Neural crest cell (in vitro differentiated cells): ENCODE results near the gene LPIN2. TPM values are rescaled to one million over a fixed set of nuclear protein-coding genes. Genes with fewer than 3 reads are reported as not detected.
A peak's percentile ranks its signal among the peaks of the same experiment; 100 is the strongest.

Experiments used
- DNase-seq: peaks from one replicate; pipeline ENCODE4 v3.0.0; 2021; ENCODE audit warnings: low read depth, mixed read lengths, low spot score
- H3K27ac Mint-ChIP-seq: one replicate; pipeline ENCODE4 v1.8.0; 2021; ENCODE audit warnings: mild to moderate bottlenecking, mixed read lengths; ENCODE audit not compliant: unreplicated experiment
- H3K27me3 Mint-ChIP-seq: 2 replicates; pipeline ENCODE4 v1.8.0; 2021; ENCODE audit warnings: low read depth, mild to moderate bottlenecking, mixed read lengths
- H3K36me3 Mint-ChIP-seq: 2 replicates; pipeline ENCODE4 v1.8.0; 2021; ENCODE audit warnings: low read depth, mild to moderate bottlenecking, mixed read lengths
- H3K4me1 Mint-ChIP-seq: 2 replicates; pipeline ENCODE4 v1.8.0; 2021; ENCODE audit warnings: mixed read lengths
- H3K4me3 Mint-ChIP-seq: one replicate; pipeline ENCODE4 v1.8.0; 2021; ENCODE audit warnings: mild to moderate bottlenecking, mixed read lengths
- H3K9me3 Mint-ChIP-seq: 2 replicates; pipeline ENCODE4 v1.8.0; 2021; ENCODE audit warnings: mixed read lengths
- total RNA-seq: library from RNA; stranded (reverse); gene quantifications from 2 replicates; pipeline ENCODE4 v1.2.1, GENCODE V29; 2021
- TF ChIP-seq, protein P1 (sequence below): fragments of 200-600 bp; sonication (generic); conservative IDR thresholded peaks from 2 replicates; pipeline ENCODE4 v1.5.0; 2021; ENCODE audit warnings: antibody characterized with exemption, mild to moderate bottlenecking

Gene LPIN2
- total RNA-seq, 1 donor from 2014 or later: 22.6 TPM

DNA sequence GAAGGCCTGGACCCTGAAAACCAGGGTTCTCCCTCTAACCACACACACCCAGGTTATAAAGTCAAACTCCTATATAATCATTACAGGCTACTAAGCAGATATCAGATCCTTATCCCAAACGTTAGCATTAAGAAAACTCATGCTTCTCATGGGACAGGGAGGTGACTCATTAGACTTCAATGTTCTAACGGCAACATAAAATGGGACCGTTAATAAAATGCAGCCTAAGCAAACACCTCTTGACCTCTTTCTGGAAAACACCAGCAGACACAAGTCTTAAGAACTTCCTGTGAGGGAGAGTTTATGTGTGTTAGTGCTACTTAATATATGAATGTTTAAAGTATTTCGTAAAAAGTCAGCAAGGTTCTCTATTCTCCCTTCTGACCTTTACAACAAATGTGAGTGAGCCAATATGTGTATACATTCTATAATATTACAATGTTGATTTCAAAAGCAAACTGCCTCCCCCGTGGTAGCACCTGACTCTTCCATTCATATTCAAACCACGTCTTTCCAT, 31.7 kb downstream of the LPIN2 start:
- Mint-ChIP-seq H3K36me3 (peaks cover 10% of the 10 kb centered on the region), H3K27me3 (no peaks in the 10 kb centered on the region), H3K4me1 (peaks cover 24% of the 10 kb centered on the region), H3K9me3 (no peaks in the 10 kb centered on the region), H3K27ac (no peak overlapping the region), H3K4me3 (no peak overlapping the region)
- no peak for DNase-seq
- TF ChIP-seq, protein P1, sequence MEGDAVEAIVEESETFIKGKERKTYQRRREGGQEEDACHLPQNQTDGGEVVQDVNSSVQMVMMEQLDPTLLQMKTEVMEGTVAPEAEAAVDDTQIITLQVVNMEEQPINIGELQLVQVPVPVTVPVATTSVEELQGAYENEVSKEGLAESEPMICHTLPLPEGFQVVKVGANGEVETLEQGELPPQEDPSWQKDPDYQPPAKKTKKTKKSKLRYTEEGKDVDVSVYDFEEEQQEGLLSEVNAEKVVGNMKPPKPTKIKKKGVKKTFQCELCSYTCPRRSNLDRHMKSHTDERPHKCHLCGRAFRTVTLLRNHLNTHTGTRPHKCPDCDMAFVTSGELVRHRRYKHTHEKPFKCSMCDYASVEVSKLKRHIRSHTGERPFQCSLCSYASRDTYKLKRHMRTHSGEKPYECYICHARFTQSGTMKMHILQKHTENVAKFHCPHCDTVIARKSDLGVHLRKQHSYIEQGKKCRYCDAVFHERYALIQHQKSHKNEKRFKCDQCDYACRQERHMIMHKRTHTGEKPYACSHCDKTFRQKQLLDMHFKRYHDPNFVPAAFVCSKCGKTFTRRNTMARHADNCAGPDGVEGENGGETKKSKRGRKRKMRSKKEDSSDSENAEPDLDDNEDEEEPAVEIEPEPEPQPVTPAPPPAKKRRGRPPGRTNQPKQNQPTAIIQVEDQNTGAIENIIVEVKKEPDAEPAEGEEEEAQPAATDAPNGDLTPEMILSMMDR: no peak

DNA sequence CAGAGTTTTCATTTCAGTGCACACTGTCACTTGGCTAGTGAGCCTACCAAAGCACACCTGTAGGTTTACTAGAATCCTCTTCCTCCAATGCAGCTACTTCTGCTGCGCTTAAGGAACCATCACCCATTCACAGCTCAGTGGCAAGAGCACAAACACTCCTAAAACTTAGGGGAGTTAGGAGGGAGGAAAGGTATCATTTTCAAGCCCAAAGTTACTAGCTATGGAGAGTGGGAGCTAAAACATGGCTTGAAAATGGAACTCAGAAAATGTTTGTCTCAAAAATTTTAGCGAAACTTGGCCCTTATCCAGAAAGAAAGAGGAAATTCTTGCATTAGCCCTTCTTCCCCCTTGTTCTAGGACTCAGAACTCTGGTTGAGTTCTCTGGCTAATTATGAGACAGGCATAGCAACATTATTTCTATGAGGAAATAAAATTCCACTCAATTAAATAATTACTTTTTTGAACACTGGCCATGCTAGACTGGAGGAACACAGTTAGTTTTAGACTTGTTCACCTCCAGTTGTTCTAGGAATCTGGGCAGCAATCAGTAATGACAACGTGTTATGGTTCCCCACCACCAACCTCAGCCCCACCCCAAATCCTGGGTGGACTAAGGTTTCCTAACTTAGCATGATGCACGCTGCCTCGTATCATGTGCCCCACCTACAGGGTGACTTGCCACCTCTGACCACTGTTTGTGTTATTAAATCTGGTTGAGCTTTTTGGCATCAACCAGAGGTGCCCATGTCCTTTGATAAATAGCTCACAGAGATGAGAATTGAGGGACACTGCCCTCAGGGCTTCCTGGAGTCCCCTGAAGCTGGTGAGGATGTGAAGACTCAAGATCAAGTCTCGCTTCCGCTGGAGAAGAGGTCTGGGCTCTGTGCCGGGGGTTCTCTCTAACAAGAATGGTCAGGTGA, 32.8 kb downstream of the LPIN2 start:
- Mint-ChIP-seq H3K4me3 (no peak overlapping the region), H3K27ac (no peak overlapping the region), H3K27me3 (no peaks in the 10 kb centered on the region), H3K36me3 (peaks cover 4% of the 10 kb centered on the region), H3K9me3 (no peaks in the 10 kb centered on the region), H3K4me1 (peaks cover 18% of the 10 kb centered on the region)
- no peak for DNase-seq
- TF ChIP-seq, protein P1: no peak

DNA sequence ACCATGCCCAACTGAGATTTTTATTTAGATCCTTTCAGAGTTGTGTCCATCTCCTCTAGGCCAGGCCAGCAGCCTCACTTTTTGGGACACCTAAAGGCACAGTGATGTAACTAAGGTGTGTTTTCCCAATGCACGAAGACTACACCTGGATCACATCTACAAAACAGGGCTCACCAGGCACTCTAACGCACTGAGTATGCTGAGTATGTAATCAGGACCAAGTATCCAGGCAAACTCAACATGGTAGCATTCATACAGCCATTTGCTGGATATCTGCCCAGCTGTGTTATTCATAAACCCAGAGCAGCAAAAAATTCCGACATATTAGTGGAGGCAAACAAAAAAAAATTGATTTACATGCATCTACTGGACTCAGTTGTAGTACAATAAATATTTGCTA, 33.8 kb downstream of the LPIN2 start:
- TF ChIP-seq, protein P1: no peak
- DNase-seq: no peak
- Mint-ChIP-seq H3K9me3 (no peaks in the 10 kb centered on the region), H3K36me3 (no peaks in the 10 kb centered on the region), H3K4me1 (peaks cover 11% of the 10 kb centered on the region), H3K27me3 (no peaks in the 10 kb centered on the region), H3K4me3 (no peak overlapping the region), H3K27ac (no peak overlapping the region)

DNA sequence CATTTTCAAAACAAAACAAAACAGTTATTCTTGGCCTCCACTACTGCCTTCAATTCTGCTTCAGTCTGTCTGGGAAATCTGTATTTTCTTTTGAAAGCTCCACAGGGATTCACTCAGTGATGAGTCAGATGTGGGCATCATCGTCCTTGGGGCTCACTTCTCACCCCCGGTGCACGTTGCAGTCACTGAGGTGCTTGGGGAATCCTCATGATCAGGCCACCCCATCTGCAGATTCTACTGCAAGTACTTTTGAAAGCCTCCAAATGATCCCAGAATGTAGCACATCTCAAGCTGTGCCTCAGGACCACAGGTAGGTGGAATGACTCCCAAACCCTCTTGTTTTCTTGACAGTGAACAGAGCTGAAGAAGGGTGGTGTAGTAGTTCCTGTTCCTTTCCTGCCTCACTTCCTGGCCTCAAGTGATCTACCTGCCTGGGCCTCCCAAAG, 34.3 kb downstream of the LPIN2 start:
- Mint-ChIP-seq H3K27me3 (no peaks in the 10 kb centered on the region), H3K4me1 (peaks cover 11% of the 10 kb centered on the region), H3K36me3 (no peaks in the 10 kb centered on the region), H3K4me3 (no peak overlapping the region), H3K9me3 (no peaks in the 10 kb centered on the region), H3K27ac (no peak overlapping the region)
- TF ChIP-seq, protein P1: no peak
- no peak for DNase-seq

DNA sequence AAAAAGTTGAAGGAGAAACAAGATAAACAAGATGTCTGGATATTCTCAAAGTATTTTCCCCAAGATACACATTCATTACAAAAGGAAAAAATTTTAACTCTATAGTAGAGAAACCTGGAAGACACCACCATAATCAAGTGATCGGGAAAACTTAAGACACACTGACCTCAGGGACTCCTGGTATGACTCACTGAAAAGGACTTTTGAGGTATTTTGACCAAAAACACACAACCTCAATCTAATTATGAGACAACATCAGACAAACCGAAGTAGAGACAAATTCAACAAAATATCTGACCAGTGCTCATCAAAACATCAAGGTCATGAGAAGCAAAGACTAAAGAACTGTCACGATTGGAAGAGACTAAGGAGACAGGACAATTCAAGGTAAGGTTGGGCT, 34.7 kb downstream of the LPIN2 start:
- H3K4me3 Mint-ChIP-seq: no peak overlapping the region

More for the DNA sequence above, 34.7 kb downstream of the LPIN2 start:
- Mint-ChIP-seq H3K4me1 (peaks cover 13% of the 10 kb centered on the region), H3K36me3 (no peaks in the 10 kb centered on the region), H3K27ac (peak overlapping the region; percentile 2), H3K9me3 (no peaks in the 10 kb centered on the region), H3K27me3 (no peaks in the 10 kb centered on the region)
- TF ChIP-seq, protein P1: no peak
- DNase-seq: no peak
